ENCODE results near the gene TANK.

GRCh38 chr2:161269111-161269510, 108.9 kb downstream of the TANK start:
- TF ChIP-seq CTCF (IDR thresholded peaks at IDR 0.05; ENCODE audit: poor library complexity): no peak
- no peak for TF ChIP-seq EZH2phosphoT487 (IDR thresholded peaks at IDR 0.05; ENCODE audit: low read depth, severe bottlenecking, unreplicated experiment)
- no peak for TF ChIP-seq EZH2 (IDR thresholded peaks at IDR 0.05; ENCODE audit: borderline replicate concordance)
